Fibroblast of the aortic adventitia (primary cell): ENCODE measurements around the gene SPPL3. TPM values are rescaled to one million over a fixed set of nuclear protein-coding genes. Genes with fewer than 3 reads are reported as not detected.
"Not testable (repeated sequence)": the region's sequence is repeated elsewhere in the genome, so short reads cannot be mapped to it uniquely, and the experiment has no call there.

Experiments used
- DNase-seq: peaks from one replicate; pipeline ENCODE4 v3.0.0-alpha.2; 2010; ENCODE audit warnings: low read depth
- H3K4me3 ChIP-seq: 2 replicates; pipeline ENCODE4 v1.5.1; 2011; ENCODE audit warnings: low read depth, mild to moderate bottlenecking, control low read depth, low read length, moderate library complexity
- total RNA-seq: library from RNA; depleted of rRNA; stranded (reverse); fragments of >200 nt; gene quantifications from 2 replicates; pipeline ENCODE4 v1.2.3, GENCODE V29; 2012; ENCODE audit warnings: low replicate concordance
- TF ChIP-seq, protein P1 (sequence below): IDR thresholded peaks from 2 replicates; pipeline ENCODE4 v1.5.1; 2011; ENCODE audit warnings: mild to moderate bottlenecking, low read length, control low read depth, inconsistent platforms; ENCODE audit not compliant: insufficient read depth

Gene SPPL3
- total RNA-seq, 1 donor: 18.3 TPM

DNA sequence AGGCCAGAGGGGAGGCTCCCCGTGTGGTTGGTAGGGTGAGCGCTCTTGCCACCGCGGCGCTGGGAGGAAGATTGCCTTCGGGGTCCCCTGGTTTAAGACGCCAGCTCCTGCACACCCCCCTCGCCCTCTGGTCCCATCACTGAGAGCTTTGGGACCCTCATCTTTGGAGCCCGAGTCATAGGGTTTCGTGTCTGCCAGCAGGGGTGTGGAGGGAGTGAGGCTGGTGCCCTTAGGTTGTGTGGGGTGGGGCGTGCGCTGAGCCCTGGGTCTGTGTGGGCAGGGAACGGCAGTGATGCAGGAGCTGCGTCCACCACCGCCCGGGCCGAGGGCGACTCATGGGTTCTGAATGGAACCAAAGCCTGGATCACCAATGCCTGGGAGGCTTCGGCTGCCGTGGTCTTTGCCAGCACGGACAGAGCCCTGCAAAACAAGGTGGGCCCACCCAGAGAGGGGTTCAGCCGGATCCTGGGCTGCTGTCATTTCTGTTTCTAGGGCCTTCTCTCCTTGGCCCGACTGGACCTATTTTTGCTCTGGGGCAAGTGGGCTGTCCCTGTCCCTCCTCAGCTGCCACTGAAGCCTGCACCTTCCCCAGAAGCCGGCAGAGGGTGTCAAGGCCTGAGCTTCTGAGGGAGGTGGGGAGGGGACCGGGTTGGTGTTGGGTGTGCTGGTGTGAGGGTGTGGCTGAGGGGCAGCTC lies 166.5 kb downstream of the SPPL3 start:
- DNase-seq: no peak
- no peak overlapping the region for H3K4me3 ChIP-seq
- TF ChIP-seq, protein P1, sequence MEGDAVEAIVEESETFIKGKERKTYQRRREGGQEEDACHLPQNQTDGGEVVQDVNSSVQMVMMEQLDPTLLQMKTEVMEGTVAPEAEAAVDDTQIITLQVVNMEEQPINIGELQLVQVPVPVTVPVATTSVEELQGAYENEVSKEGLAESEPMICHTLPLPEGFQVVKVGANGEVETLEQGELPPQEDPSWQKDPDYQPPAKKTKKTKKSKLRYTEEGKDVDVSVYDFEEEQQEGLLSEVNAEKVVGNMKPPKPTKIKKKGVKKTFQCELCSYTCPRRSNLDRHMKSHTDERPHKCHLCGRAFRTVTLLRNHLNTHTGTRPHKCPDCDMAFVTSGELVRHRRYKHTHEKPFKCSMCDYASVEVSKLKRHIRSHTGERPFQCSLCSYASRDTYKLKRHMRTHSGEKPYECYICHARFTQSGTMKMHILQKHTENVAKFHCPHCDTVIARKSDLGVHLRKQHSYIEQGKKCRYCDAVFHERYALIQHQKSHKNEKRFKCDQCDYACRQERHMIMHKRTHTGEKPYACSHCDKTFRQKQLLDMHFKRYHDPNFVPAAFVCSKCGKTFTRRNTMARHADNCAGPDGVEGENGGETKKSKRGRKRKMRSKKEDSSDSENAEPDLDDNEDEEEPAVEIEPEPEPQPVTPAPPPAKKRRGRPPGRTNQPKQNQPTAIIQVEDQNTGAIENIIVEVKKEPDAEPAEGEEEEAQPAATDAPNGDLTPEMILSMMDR: peak; percentile 38

DNA sequence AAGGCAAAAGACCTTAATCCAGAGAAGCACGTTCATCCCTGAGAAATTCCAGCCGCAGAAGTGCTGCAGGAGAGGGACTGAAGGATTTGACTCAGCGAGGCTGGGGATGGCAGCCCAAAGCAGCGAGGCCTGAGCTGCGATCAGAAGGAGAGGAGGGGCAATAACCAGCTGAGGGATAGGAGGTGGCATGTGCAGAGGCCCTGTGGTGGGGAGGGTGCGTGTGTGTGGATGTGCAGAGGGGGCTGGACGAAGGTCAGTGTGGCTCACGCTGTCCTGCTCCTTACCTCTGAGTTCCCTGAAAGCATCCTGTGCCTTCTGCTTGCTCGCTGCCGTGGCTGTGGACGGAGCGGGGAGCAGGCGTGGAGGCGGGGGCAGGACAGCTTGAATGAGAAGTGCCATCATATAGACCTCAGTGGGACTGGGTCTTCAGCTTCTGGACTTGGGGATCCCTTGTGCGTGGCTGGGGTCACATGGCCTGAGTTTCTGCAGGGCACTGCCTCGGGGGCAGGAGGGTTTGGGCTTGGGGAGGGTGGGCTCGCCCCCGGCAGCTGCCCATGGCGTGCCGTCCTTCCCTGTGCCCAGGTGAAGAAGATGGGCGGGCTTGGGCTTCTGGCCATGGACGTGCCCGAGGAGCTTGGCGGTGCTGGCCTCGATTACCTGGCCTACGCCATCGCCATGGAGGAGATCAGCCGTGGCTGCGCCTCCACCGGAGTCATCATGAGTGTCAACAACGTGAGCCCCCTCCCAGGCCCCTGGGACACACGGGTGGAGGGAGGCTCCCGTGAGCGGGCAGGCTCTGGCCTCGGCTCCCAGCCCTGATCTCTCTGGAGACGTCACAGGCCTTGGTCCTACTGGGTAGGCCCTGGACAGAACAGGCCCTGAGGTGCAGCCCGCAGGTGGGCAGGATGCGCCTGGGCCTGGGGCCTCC lies 167.5 kb downstream of the SPPL3 start:
- no peak for DNase-seq
- TF ChIP-seq, protein P1: no peak
- no peak overlapping the region for H3K4me3 ChIP-seq

- TF ChIP-seq, protein P1: no peak
- no peak overlapping the region for H3K4me3 ChIP-seq
- DNase-seq: no peak
Measured at GRCh38 chr12:120735181-120735580, 169.0 kb downstream of the SPPL3 start.

GRCh38 chr12:120734210-120734609 lies 169.9 kb downstream of the SPPL3 start:
- TF ChIP-seq, protein P1: no peak
- DNase-seq: no peak
- no peak overlapping the region for H3K4me3 ChIP-seq

- no peak overlapping the region for H3K4me3 ChIP-seq
- DNase-seq: no peak
- TF ChIP-seq, protein P1: no peak
Measured at GRCh38 chr12:120733574-120733973, 170.6 kb downstream of the SPPL3 start.

GRCh38 chr12:120732198-120732597 lies 172.0 kb downstream of the SPPL3 start:
- DNase-seq, H3K4me3 ChIP-seq: not testable (repeated sequence)

DNA sequence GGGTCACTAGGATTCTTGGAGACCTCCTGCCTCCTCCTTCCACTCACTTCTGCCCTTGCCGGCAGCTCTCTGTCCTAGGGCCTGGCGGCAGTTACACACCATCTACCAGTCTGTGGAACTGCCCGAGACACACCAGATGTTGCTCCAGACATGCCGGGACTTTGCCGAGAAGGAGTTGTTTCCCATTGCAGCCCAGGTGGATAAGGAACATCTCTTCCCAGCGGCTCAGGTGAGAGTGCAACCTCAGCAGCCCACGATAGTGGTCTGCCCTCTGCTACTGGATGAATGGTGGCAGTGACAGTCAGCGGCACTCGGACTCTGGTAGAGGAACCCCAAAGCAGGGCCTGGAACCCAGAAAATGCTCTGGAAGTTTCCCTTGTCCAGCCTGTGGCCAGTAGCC lies 177.2 kb downstream of the SPPL3 start:
- DNase-seq: no peak
- H3K4me3 ChIP-seq: no peak overlapping the region
- TF ChIP-seq, protein P1: no peak
